ENCODE measurements around the gene HINT2. TPM values are rescaled to one million over a fixed set of nuclear protein-coding genes. Genes with fewer than 3 reads are reported as not detected.

The HINT2 gene
- total RNA-seq, 1 donor from 2014 or later = 21.8 TPM

DNA sequence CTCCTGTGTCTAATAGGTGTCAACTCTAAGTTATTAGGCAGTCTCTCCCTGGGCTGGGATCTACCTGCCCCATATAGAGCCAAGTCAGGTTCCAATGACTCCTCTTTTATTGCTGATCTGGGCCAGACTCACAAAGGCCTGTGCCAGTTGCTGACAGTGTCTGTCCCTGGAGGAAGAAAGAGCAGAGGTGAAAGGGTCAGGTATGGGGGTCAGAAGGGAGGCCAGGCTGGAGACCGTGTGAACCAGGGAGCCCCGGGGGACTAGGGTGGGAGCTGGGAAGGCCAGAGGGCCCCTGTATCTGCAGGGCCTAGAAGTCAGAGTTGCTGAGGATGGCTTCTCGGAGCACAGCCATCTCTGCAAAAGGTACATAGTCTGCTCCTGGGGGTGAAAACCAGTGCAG lies 3.5 kb upstream of the HINT2 start:
- H3F3A ChIP-seq (ENCODE audit: low read depth) = peaks cover 29% of the 10 kb centered on the region
- Mint-ChIP-seq H3K4me3 (no peak overlapping the region), H3K4me1 (peaks cover 18% of the 10 kb centered on the region), H3K9me3 (no peaks in the 10 kb centered on the region), H3K27me3 (ENCODE audit: insufficient read depth, low read depth) (peaks cover 8% of the 10 kb centered on the region), H3K27ac (no peak overlapping the region), H3K36me3 (no peaks in the 10 kb centered on the region)
- peaks cover 3% of the 10 kb centered on the region for H3K79me2 ChIP-seq (ENCODE audit: low read depth)
- no peak overlapping the region for H3K9ac ChIP-seq
- no peaks in the 10 kb centered on the region for H4K20me1 ChIP-seq (ENCODE audit: low read depth)
- H3K4me2 ChIP-seq = no peak overlapping the region
- H3K4me3 ChIP-seq = no peak overlapping the region
- no peaks in the 10 kb centered on the region for H3K36me3 ChIP-seq
- H3K27me3 ChIP-seq = no peaks in the 10 kb centered on the region
- no peak overlapping the region for H3K27ac ChIP-seq
- no peak overlapping the region for H2AFZ ChIP-seq (replicated peaks)
- peaks cover 9% of the 10 kb centered on the region for H3K4me1 ChIP-seq
- H3K9me3 ChIP-seq (ENCODE audit: low read depth) = no peaks in the 10 kb centered on the region
- TF ChIP-seq EZH2phosphoT487 (IDR thresholded peaks at IDR 0.05) (no peak), EZH2 (IDR thresholded peaks at IDR 0.05) (no peak)
- TF ChIP-seq, protein P1, sequence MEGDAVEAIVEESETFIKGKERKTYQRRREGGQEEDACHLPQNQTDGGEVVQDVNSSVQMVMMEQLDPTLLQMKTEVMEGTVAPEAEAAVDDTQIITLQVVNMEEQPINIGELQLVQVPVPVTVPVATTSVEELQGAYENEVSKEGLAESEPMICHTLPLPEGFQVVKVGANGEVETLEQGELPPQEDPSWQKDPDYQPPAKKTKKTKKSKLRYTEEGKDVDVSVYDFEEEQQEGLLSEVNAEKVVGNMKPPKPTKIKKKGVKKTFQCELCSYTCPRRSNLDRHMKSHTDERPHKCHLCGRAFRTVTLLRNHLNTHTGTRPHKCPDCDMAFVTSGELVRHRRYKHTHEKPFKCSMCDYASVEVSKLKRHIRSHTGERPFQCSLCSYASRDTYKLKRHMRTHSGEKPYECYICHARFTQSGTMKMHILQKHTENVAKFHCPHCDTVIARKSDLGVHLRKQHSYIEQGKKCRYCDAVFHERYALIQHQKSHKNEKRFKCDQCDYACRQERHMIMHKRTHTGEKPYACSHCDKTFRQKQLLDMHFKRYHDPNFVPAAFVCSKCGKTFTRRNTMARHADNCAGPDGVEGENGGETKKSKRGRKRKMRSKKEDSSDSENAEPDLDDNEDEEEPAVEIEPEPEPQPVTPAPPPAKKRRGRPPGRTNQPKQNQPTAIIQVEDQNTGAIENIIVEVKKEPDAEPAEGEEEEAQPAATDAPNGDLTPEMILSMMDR (IDR thresholded peaks at IDR 0.05) = no peak
- no peak for DNase-seq (ENCODE audit: low spot score)

DNA sequence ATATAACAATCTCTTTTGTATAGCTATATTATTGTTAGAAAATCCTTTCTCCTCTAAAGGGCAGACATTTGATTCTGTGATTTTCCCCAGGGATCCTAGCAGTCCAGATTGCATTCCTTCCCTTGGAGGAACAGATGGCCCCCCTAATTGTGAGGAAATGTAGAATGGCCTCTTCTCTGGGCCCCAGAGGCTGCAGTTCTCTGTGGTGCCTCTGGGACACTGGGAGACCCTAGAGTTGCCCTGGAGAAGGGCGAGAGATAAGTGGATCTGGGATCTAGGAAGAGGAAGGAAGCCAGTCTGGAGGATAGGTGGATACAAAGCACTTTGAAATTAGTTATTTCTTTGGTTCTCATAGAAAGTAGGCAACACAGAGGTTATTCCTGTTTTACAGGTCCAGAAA lies 1.9 kb upstream of the HINT2 start:
- peaks cover 3% of the 10 kb centered on the region for H3K79me2 ChIP-seq (ENCODE audit: low read depth)
- H4K20me1 ChIP-seq (ENCODE audit: low read depth) = no peaks in the 10 kb centered on the region
- TF ChIP-seq EZH2phosphoT487 (IDR thresholded peaks at IDR 0.05) = no peak
- no peak for TF ChIP-seq EZH2 (IDR thresholded peaks at IDR 0.05)
- TF ChIP-seq, protein P1 (IDR thresholded peaks at IDR 0.05) = peak; percentile 28
- no peak overlapping the region for H3K27ac ChIP-seq
- no peaks in the 10 kb centered on the region for H3K9me3 Mint-ChIP-seq
- H3K36me3 Mint-ChIP-seq = no peaks in the 10 kb centered on the region
- H3K27me3 Mint-ChIP-seq (ENCODE audit: insufficient read depth, low read depth) = peaks cover 8% of the 10 kb centered on the region
- H3F3A ChIP-seq (ENCODE audit: low read depth) = peaks cover 32% of the 10 kb centered on the region
- no peak overlapping the region for H3K4me3 ChIP-seq
- peaks cover 16% of the 10 kb centered on the region for H3K4me1 ChIP-seq
- no peaks in the 10 kb centered on the region for H3K27me3 ChIP-seq
- no peak overlapping the region for H3K4me3 Mint-ChIP-seq
- H3K27ac Mint-ChIP-seq = no peak overlapping the region
- peak; percentile 52 for DNase-seq (ENCODE audit: low spot score)
- no peaks in the 10 kb centered on the region for H3K36me3 ChIP-seq
- no peak overlapping the region for H2AFZ ChIP-seq (replicated peaks)
- H3K9me3 ChIP-seq (ENCODE audit: low read depth) = no peaks in the 10 kb centered on the region
- peaks cover 33% of the 10 kb centered on the region for H3K4me1 Mint-ChIP-seq
- H3K9ac ChIP-seq = no peak overlapping the region
- H3K4me2 ChIP-seq = no peak overlapping the region

DNA sequence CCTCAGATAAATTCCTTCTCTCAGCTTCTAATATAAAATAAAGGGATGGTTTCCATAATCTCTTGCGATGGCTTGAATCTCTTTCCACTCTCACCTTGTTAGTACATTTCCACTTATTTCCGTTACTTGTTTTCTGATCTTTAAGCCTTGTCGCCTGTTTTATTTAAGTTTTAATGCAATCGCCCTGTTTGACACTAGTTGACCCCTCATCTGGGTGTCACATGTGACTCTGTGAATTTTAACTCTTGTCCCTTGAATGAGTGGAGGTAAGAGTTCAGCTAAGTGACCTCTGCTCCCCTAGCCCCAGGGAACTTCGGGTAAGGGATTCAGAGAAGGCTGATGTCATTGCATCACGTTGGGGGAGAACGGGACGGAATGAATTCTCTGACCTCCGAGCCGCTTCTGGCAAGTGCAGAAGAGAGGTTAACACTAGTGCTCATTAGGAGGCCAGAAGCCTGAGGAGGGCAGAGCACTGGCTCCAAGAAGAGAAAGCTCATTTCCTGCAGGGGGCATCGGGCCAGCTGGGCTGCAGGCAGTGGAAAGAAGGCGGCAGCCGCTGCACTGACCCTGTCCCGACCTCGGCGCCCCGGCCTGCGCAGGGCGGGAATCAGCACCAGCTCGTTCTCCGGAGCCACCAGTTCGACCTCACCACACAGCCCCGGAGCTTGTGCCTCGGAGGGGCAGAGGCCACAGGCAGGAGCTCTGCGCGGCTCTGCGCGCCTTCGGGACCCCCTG lies 569 bp downstream of the HINT2 start:
- peaks cover 35% of the 10 kb centered on the region for H3K4me1 Mint-ChIP-seq

More for the DNA sequence above, 569 bp downstream of the HINT2 start:
- Histone ChIP-seq H3K27me3 (no peaks in the 10 kb centered on the region), H4K20me1 (ENCODE audit: low read depth) (no peaks in the 10 kb centered on the region), H2AFZ (replicated peaks) (peak overlapping the region; percentile 55), H3K36me3 (no peaks in the 10 kb centered on the region), H3K4me1 (peaks cover 16% of the 10 kb centered on the region), H3K4me3 (peak overlapping the region; percentile 69), H3K9ac (peak overlapping the region; percentile 50), H3F3A (ENCODE audit: low read depth) (peaks cover 32% of the 10 kb centered on the region), H3K4me2 (peak overlapping the region; percentile 76), H3K9me3 (ENCODE audit: low read depth) (no peaks in the 10 kb centered on the region), H3K27ac (peak overlapping the region; percentile 80), H3K79me2 (ENCODE audit: low read depth) (peaks cover 3% of the 10 kb centered on the region)
- peak; percentile 91 for DNase-seq (ENCODE audit: low spot score)
- Mint-ChIP-seq H3K9me3 (no peaks in the 10 kb centered on the region), H3K27ac (peak overlapping the region; percentile 55), H3K27me3 (ENCODE audit: insufficient read depth, low read depth) (peaks cover 4% of the 10 kb centered on the region), H3K4me3 (peak overlapping the region; percentile 88), H3K36me3 (no peaks in the 10 kb centered on the region)
- TF ChIP-seq EZH2 (IDR thresholded peaks at IDR 0.05) (no peak), EZH2phosphoT487 (IDR thresholded peaks at IDR 0.05) (no peak)
- TF ChIP-seq, protein P1 (IDR thresholded peaks at IDR 0.05) = peak; percentile 47
